Heart right ventricle (tissue), 16 donors: ENCODE results near the gene LRP1. TPM values are rescaled to one million over a fixed set of nuclear protein-coding genes. Genes with fewer than 3 reads are reported as not detected.

Experiments
- ATAC-seq, 8 donors: fragments of 200-7000 bp; cut with Tn5 transposase; one replicate each; pipeline ENCODE4 v1.9.1; 2020; ENCODE audit warnings: mild to moderate bottlenecking in 8 of 8, moderate library complexity in 8 of 8, moderate number of reproducible peaks in 1 of 8
- DNase-seq, 2 donors: peaks; one replicate each; pipeline ENCODE4 v3.0.0-alpha.2; 2020
- H3K27ac ChIP-seq, 10 donors: fragments of 200-600 bp; sonication (generic) in 2 of 10; one replicate each; pipeline versions ENCODE4 v1.5.0 to v1.8.0; 2020 to 2022; ENCODE audit warnings: mild to moderate bottlenecking in 3 of 10
- H3K27me3 ChIP-seq, 7 donors: fragments of 200-600 bp; one replicate each; pipeline ENCODE4 v1.8.0; 2021 to 2022; ENCODE audit warnings: mild to moderate bottlenecking in 2 of 7
- H3K36me3 ChIP-seq, 9 donors: fragments of 200-600 bp; sonication (generic) in 1 of 9; one replicate each; pipeline versions ENCODE4 v1.5.0 to v1.8.0; 2020 to 2022; ENCODE audit warnings: mild to moderate bottlenecking in 2 of 9
- H3K4me1 ChIP-seq, 9 donors: fragments of 200-600 bp; sonication (generic) in 1 of 9; one replicate each; pipeline versions ENCODE4 v1.5.0 to v1.8.0; 2020 to 2022; ENCODE audit warnings: mild to moderate bottlenecking in 4 of 9
- H3K4me3 ChIP-seq, 10 donors: fragments of 200-600 bp; sonication (generic) in 2 of 10; one replicate each; pipeline versions ENCODE4 v1.5.0 to v1.8.0; 2020 to 2022; ENCODE audit warnings: mild to moderate bottlenecking in 7 of 10, moderate library complexity in 2 of 10
- H3K9me3 ChIP-seq, 11 donors: fragments of 200-600 bp in 10 of 11; sonication (generic) in 2 of 11; one replicate each; pipeline versions ENCODE4 v1.5.0 to v1.8.0; 2013 to 2022; ENCODE audit warnings: mild to moderate bottlenecking in 2 of 11, control low read depth in 1 of 11, moderate library complexity in 1 of 11
- CTCF ChIP-seq, 9 donors: fragments of 200-600 bp; sonication (generic) in 2 of 9; IDR thresholded peaks; one replicate each; pipeline versions ENCODE4 v1.5.0 to v1.8.0; 2021 to 2022; ENCODE audit warnings: antibody characterized with exemption in 9 of 9, mild to moderate bottlenecking in 5 of 9, moderate library complexity in 1 of 9
- WGBS, 2 donors: extraction: QIAGEN DNeasy Blood & Tissue Kit; methylation state at CpG; one replicate each; pipeline ENCODE4 v1.1.7; 2013; ENCODE audit warnings: inconsistent platforms in 1 of 2; 5-methylcytosine and 5-hydroxymethylcytosine counted together
- intact Hi-C, 10 donors: fragments of 100-400 bp; cut with DNase I; formaldehyde crosslinking; loops; one replicate each; pipeline versions ENCODE4 v1.11.1 to v1.14.2; 2022
- polyA plus RNA-seq, 2 donors: library from polyadenylated mRNA; stranded (reverse); fragments of 200-250 nt; gene quantifications; one replicate each; pipeline ENCODE4 v1.2.3, GENCODE V29; 2013
- total RNA-seq, 10 donors: library from RNA; stranded (reverse); fragmentation: NEBNext Ultra II Directional in 3 of 10; extraction: Animal tissue kit (Norgen Biotek cat#: 25700) in 3 of 10; gene quantifications; one replicate each; pipeline versions ENCODE4 v1.2.1 to v1.2.4, GENCODE V29; 2021 to 2023
- donor health status: Arrhythmogenic right ventricular cardiomyopathy.
- donor health status: ischemic (EF 13 %, LVEDD 7.1; RV severe dilation, severe dysfunction).
- donor health status: healthy with polysubstance abuse.
- donor health status: DM: no; HTN: yes; CAD: no.
- donor health status: DM: no; HTN: no; CAD: no.
- donor health status: ischemic (EF 25% LVEDD 6.9; RV normal size, moderate dysfunction).
- donor health status: ischemic (EF 25% LVEDD 5.7; RV mildly dilated, moderate dysfunction).
- donor health status: healthy.
- donor health status: DM: yes; HTN: yes; CAD: no.
- donor health status: Ischemic cardiomyopathy.
- donor health status: ischemic (EF 35%, LVEDD 5.7; RV mildly dilated, moderate dysfunction).
- donor health status: nonischemic (EF 11% LVEDD 7.7; RV severe dilation, severe dysfunction).
- donor health status: DM: yes; HTN: yes; CAD: no.
- donor health status: PGD.
- donor health status: ischemic (EF 29% LVEDD 5.4; RV normal size, mild dysfunction).
- donor health status: nonischemic (EF 23%, LVEDD 6.1; RV moderate dilation, normal function).

Gene LRP1
- total and polyA plus RNA-seq, 12 donors = 46.3 to 259 (median 69.3) TPM

- H3K4me1 ChIP-seq = peaks cover 0 to 19% (median 7%) of the 10 kb centered on the region in 9 donors
- ATAC-seq (no peak), DNase-seq (no peak)
- peaks cover 2 to 97% (median 21%) of the 10 kb centered on the region in 9 donors for H3K36me3 ChIP-seq
- H3K9me3 ChIP-seq = no peaks in the 10 kb centered on the region
- 86 to 88% methylated on average over 9 of the region's 9 CpGs for WGBS, 2 donors
- no peak overlapping the region for H3K27ac ChIP-seq
- intact Hi-C loops = no loop called here
- H3K4me3 ChIP-seq = no peak overlapping the region
- H3K27me3 ChIP-seq = no peaks in the 10 kb centered on the region
- TF ChIP-seq CTCF (IDR thresholded peaks at IDR 0.05) = peak in 3 of 9 donors; percentile 2 to 5 (median 3)
Observed at GRCh38 chr12:57176139-57176477, 47.8 kb downstream of the LRP1 start.

- no peak for TF ChIP-seq CTCF (IDR thresholded peaks at IDR 0.05)
- no peak overlapping the region for H3K27ac ChIP-seq
- H3K9me3 ChIP-seq = no peaks in the 10 kb centered on the region
- H3K27me3 ChIP-seq = no peaks in the 10 kb centered on the region
- peaks cover 0 to 19% (median 7%) of the 10 kb centered on the region in 9 donors for H3K4me1 ChIP-seq
- 91 to 92% methylated on average over 9 of the region's 9 CpGs for WGBS, 2 donors
- no peak for DNase-seq
- intact Hi-C loops = no loop called here
- H3K4me3 ChIP-seq = no peak overlapping the region
- H3K36me3 ChIP-seq = peaks cover 2 to 98% (median 21%) of the 10 kb centered on the region in 9 donors
- ATAC-seq = no peak
Observed at GRCh38 chr12:57176846-57177245, 48.6 kb downstream of the LRP1 start.

GRCh38 chr12:57177354-57177753 lies 49.1 kb downstream of the LRP1 start:
- peaks cover 0 to 19% (median 7%) of the 10 kb centered on the region in 9 donors for H3K4me1 ChIP-seq
- DNase-seq (no peak), ATAC-seq (no peak)
- H3K27me3 ChIP-seq = no peaks in the 10 kb centered on the region
- H3K36me3 ChIP-seq = peaks cover 2 to 100% (median 21%) of the 10 kb centered on the region in 9 donors
- WGBS, 2 donors = 92 to 93% methylated on average over 16 of the region's 16 CpGs
- H3K4me3 ChIP-seq = no peak overlapping the region
- H3K9me3 ChIP-seq = no peaks in the 10 kb centered on the region
- intact Hi-C loops = no loop called here
- H3K27ac ChIP-seq = no peak overlapping the region
- TF ChIP-seq CTCF (IDR thresholded peaks at IDR 0.05) = no peak

- no peak for TF ChIP-seq CTCF (IDR thresholded peaks at IDR 0.05)
- no peak for DNase-seq
- WGBS, 2 donors = 89 to 90% methylated on average over 14 of the region's 14 CpGs
- Histone ChIP-seq H3K9me3 (no peaks in the 10 kb centered on the region), H3K27me3 (no peaks in the 10 kb centered on the region), H3K4me1 (peaks cover 0 to 17% (median 7%) of the 10 kb centered on the region in 9 donors), H3K36me3 (peaks cover 2 to 100% (median 21%) of the 10 kb centered on the region in 9 donors), H3K4me3 (no peak overlapping the region), H3K27ac (no peak overlapping the region)
- ATAC-seq = no peak
- intact Hi-C loops = no loop called here
Observed at GRCh38 chr12:57178213-57178612, 49.9 kb downstream of the LRP1 start.
